ENCODE measurements around the gene CACNB1. TPM values are rescaled to one million over a fixed set of nuclear protein-coding genes. Genes with fewer than 3 reads are reported as not detected.

Gene CACNB1
- total and polyA plus RNA-seq, 2 of the 4 experiments (the other 2 are of a cell fraction) = 2.5 to 8.6 TPM

DNA sequence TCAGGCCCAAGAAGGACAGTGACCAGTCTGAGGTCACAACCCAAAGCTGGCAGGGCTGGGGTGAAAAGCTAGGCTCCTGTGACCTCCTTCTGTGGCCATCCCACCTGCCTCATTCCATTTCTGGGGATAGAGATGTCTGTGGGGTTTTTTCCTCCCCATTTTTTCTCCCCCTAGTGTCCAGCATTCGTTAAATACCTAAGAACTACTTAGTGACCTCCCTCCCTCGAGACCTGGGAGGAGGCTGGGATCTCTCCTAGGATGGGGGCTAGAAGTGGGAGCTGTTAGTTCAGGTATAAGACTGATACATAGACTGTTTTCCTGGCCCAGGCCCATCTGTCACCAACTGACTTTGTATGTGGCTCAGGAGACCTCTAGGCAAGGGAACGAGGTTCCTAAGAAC lies 48.8 kb upstream of the CACNB1 start:
- H4K91ac ChIP-seq (ENCODE audit: insufficient read depth, low read depth, low read length) = no peak overlapping the region
- in situ Hi-C loops (cut with MboI; ENCODE audit: low sequenced_read_pairs) = loop anchor here (10.0 kb wide), 1 partner anchor 261 kb away; no protein-coding TSS in a partner anchor
- no peak for ATAC-seq (ENCODE audit: low read depth)

More for the DNA sequence above, 48.8 kb upstream of the CACNB1 start:
- Histone ChIP-seq H2BK120ac (ENCODE audit: low read depth, low read length) (no peak overlapping the region), H3K9me1 (ENCODE audit: insufficient read depth, low read length) (no peaks in the 10 kb centered on the region), H2AK5ac (ENCODE audit: low read depth, low read length) (no peak overlapping the region), H3K4me2 (ENCODE audit: low read depth, low read length) (no peak overlapping the region), H3K27ac (ENCODE audit: insufficient read depth, low read length) (no peak overlapping the region), H3K79me1 (ENCODE audit: low read depth in 1 of 2, low read length in 2 of 2) (no peaks in the 10 kb centered on the region), H3K9ac (ENCODE audit: low read depth, low read length) (no peak overlapping the region), H3K23ac (ENCODE audit: low read depth, low read length) (no peak overlapping the region), H4K5ac (ENCODE audit: low read depth, low read length) (no peak overlapping the region), H3K4me1 (ENCODE audit: control insufficient read depth, insufficient read depth, low read length) (no peaks in the 10 kb centered on the region), H2BK20ac (ENCODE audit: low read depth, low read length) (no peak overlapping the region), H3K9me3 (ENCODE audit: control insufficient read depth, insufficient read depth, low read length) (no peaks in the 10 kb centered on the region), H2BK5ac (ENCODE audit: low read depth, low read length, poor library complexity, severe bottlenecking) (no peak overlapping the region), H3K18ac (ENCODE audit: low read depth, low read length) (no peak overlapping the region), H2AK9ac (replicated peaks; ENCODE audit: low read depth, low read length, poor library complexity) (no peak overlapping the region), H4K8ac (ENCODE audit: low read depth in 2 of 2, low read length in 2 of 2) (no peak overlapping the region), H2AFZ (replicated peaks; ENCODE audit: low read length, poor library complexity) (no peak overlapping the region), H4K20me1 (ENCODE audit: insufficient read depth, low read length) (no peaks in the 10 kb centered on the region; the same call in 1 of the 2 replicates), H3K14ac (replicated peaks; ENCODE audit: low read depth, low read length) (no peak overlapping the region), H3K4me3 (ENCODE audit: insufficient read depth, low read depth, low read length) (no peak overlapping the region), H3K27me3 (ENCODE audit: control insufficient read depth, insufficient read depth, low read length) (no peaks in the 10 kb centered on the region), H3K4ac (ENCODE audit: low read depth, low read length) (no peak overlapping the region), H3K36me3 (ENCODE audit: control insufficient read depth, insufficient read depth, low read length) (no peaks in the 10 kb centered on the region), H2BK15ac (ENCODE audit: low read depth, low read length) (no peak overlapping the region), H3K56ac (ENCODE audit: extremely low read depth, insufficient read depth, low read length) (no peak overlapping the region)
- no peak for DNase-seq
- ChIA-PET POLR2A (ENCODE audit: unreplicated experiment) (no interaction called here), CTCF (interaction anchor here (1.0 to 1.8 kb wide), 2 partner anchors 40 to 263 kb away, joined by 3 to 6 read pairs; no protein-coding TSS in a partner anchor)
- no TSS peak for BruUV-seq (replicated peaks)
- TF ChIP-seq FOS (IDR thresholded peaks at IDR 0.05; ENCODE audit: low read depth, low read length) = no peak
- TF ChIP-seq, protein P1, sequence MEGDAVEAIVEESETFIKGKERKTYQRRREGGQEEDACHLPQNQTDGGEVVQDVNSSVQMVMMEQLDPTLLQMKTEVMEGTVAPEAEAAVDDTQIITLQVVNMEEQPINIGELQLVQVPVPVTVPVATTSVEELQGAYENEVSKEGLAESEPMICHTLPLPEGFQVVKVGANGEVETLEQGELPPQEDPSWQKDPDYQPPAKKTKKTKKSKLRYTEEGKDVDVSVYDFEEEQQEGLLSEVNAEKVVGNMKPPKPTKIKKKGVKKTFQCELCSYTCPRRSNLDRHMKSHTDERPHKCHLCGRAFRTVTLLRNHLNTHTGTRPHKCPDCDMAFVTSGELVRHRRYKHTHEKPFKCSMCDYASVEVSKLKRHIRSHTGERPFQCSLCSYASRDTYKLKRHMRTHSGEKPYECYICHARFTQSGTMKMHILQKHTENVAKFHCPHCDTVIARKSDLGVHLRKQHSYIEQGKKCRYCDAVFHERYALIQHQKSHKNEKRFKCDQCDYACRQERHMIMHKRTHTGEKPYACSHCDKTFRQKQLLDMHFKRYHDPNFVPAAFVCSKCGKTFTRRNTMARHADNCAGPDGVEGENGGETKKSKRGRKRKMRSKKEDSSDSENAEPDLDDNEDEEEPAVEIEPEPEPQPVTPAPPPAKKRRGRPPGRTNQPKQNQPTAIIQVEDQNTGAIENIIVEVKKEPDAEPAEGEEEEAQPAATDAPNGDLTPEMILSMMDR (conservative IDR thresholded peaks at IDR 0.05; ENCODE audit: low read depth, low read length) = peak; percentile 5; the same call in 1 of the 2 replicates
- dilution Hi-C loops (cut with HindIII; ENCODE audit: low sequenced_read_pairs, unreplicated experiment) (no loop called here), intact Hi-C loops (cut with micrococcal nuclease) (no loop called here)
- no CpG with 5 or more reads among the region's 3 CpGs for WGBS, 2 experiments (ENCODE audit: extremely low coverage in 2 of 2, insufficient read length in 1 of 2)

Data from IMR-90 (cell line).